CD4-positive, alpha-beta T cell treated with Interleukin-21 for 1 hour (primary cell): ENCODE data around the gene FBXO9.

Experiments
- DNase-seq: peaks from one replicate; pipeline ENCODE4 v3.0.0-alpha.2; 2020

FBXO9 gene

DNA sequence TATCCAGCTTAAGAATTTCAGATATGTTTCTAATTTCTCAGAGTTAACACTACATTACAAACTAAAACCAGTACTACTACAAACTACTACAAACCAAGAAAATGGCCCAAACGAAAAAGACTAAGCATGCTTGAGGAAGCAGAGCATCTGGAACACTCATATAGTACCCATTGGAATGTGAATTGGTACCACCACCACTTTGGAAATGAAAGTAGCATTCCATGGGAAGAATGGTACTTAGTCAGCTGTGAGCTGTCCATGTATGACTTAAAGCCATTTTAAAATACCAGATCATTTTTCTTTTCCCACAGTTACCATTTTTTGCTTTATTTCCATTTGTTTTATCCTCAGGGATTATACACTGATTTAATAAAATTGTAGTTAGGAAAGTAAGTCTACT, 30.5 kb downstream of the FBXO9 start:
- no peak for DNase-seq

DNA sequence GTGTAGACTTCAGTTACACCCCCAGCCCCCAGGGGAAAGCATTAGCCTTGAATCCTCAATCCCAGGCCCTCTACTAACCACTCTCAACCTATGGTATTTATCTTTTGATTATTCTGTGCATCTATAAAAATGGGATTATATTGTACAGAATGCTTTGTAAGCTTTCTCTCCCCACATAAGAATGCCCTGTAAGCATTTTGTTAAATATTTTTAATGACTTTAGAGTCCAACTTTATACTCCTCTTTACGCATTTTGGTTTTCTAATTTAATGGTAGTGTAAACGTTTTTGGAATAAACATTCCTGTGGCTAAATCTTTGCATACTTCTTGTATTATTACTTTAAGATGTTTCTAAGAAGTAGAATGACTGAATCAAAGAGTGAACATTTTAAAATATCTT, 35.4 kb downstream of the FBXO9 start:
- DNase-seq: no peak

DNA sequence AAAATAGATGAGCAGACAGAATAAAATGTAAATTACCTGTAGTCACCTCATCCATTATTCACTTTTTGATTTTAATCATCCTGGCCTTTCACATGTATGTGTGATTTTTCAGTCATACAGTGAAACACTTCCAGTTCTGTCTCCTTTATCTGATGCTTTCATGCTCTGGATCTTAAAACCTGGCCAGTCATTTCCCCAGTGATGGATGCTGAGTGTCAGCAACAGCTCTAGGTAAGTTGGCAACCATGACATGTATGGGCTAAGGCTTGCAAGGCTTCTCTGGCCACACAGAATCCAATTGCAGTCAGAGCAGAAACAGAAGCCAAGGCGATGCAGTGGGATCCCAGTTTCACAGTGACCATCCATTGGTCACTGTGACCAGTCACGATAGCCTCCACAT, 35.8 kb downstream of the FBXO9 start:
- DNase-seq: no peak

DNA sequence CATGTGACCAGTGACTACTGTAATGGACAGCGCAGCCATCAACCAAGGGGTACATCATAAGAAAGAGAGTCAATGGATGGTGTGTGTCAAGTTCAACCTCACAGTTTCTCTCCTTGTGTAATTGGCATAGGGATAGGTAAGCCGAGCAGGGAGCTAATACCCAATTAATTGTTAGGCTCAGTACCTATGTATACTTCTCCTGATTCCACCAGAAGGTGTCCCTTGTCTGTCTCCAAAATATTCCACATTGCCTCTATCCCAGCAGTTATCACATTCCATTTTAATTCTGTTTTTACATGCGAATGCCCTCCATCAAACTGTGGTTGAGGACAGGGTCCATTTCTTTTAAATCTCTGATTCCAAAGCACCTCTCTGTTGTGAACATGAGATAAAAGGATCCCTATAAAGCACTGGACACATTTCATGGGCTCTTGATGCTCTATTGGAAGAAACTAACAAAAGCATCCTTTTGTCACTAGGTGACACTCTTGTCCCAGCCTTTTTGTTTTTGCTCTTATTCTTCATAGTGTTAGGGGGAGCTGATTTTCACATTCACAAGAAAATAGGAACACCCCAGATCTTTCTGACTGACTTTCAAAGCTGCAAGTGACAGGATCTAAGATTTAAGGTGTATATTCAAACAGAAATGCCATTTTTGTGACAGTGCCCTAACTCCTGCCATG, 38.9 kb downstream of the FBXO9 start:
- DNase-seq: no peak

DNA sequence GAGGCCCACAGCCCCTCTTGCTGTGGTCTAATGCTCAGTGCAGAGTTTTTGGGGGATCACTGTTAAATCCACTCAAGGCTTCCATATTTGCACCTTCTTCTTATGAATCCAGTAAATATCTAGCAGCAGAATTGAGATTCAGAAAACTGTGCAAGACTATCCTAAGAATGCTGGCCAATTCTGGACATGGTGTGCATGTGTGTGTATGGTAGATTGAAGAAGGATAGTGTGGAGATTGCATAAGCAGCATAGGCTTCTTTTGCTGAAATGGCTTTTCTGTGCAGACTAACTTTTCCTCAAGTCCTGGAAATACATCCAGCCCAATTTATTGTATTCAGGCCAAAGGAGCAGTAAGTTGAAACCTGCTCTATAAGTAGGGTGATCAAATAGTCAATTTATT, 39.7 kb downstream of the FBXO9 start:
- DNase-seq: no peak

DNA sequence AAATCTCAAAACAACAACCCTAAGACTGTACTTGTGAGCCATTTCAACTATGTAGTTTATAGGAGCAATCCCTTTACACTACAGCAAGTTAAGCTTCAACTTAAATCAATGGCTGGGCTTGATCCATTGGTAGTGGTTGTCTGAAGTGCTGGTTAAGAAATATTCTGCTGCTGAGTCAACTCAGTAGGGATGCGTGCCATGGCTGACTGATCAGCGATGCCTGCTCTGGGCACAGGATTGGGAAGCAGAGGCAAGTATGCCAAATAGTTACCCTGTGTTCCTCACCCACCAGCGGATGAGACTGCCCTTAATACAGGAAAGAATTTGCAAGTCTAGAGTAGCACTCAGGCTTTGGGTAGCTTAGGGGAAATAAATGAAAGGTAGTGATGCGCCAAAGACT, 41.9 kb downstream of the FBXO9 start:
- DNase-seq: no peak

DNA sequence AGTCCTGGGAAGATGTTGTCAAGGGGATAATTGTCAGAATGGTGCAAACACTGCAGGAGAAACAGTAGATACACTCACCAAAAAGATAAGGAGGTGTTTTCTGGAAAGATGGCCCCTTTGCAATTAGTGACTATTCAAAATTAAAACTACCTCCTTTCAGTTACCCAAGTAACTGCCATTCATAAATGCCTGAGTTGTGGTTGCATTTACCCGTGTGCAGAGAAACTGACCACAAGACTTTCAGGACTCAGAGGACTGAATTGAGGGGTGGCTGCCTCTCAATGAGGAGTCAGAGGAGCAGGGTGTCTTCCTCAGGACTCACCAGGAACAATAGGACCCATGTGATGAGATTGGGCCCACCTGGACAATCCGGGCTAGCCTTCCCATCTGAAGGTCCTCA, 44.4 kb downstream of the FBXO9 start:
- no peak for DNase-seq

DNA sequence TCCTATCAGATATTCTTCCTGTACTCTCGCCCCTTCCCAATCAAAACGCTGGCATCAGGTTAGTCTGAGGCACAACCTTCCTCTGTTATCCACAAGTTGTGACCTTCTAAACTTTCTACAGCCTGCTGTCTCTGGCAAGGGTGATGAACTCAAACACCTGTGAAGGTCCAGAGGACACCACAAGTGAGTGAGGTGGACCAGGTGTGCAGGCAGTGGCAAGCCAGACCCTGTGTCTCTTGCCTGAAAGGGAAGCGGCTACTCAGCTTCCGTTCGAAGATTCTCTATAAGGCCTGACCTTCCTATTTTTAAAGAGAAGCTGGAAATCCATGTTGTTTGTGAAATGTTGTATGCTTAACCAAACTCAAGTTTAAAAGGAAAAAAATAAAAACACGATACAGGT, 46.7 kb downstream of the FBXO9 start:
- no peak for DNase-seq

DNA sequence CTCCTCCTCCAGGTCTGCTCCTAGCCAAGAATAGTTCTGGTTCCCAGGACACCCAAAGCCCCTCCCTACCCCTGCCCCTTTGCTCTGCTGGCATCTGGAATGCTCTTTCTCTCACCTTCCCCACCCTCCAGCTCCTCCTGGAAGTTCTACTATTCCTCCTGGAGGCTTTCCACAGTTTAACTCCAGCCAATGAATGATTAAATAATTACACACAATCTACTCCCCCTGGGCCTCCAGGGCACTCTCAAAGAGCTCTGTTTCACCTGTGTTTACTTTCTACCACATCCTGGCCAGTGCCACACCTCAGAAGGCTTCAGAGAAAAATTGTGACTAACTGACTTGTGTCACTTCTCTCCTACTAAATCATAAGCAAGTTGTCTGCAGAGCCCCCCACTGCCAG, 47.2 kb downstream of the FBXO9 start:
- no peak for DNase-seq

DNA sequence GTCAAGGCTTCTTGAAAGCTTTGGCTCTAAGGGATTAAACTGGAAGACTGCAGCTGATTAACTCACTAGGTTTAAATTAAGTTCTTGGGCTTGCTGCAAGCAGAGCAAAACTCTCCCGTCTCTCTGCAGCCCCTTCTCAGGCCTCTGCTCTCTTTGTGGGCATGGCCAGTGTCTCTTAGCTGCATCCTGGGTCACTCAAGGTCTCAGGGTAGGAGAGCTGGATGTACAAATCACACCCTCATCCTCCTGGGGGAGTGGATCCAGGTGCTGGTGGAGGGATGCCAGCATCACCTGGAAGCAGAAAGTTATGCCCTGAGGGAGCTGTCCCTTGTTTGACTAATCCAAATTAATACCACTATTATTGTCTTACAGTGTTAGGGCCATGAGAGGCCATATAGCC, 47.7 kb downstream of the FBXO9 start:
- no peak for DNase-seq

DNA sequence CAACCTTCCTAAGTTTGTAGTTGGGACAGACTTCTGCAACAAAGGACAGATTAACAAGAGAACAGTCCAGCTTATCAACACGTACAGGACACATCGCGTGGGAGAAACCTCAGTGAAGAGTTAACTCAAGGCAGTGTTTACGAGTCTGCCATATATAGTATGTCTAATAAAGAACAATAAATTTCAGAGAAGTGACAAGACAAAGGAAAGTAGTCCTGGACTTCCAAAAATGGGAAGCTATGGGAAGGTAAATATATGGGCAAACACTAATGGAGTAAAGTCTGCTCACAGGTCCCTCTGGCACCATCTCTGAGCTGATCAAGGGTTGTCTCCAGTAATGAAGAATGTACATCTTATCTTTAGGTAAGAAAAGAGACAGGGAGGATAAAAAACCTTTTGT, 48.5 kb downstream of the FBXO9 start:
- no peak for DNase-seq

DNA sequence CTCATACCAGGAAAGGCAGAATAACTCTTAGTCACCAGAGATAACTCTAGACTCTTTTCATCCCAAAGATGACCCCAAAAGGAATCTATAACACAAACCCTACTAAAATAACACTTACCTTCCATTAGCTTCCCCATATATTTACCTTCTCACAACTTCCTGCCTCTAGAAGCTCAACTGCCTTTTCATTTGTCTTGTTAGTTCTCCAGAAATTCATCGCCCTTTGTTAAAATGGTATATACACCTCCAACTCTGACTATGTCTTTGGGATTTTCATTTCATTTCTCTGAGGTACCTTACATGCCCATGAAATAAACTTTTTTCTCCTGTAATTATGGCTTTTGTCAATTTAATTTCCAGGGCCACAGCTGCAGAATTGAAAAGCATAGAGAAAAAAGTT, 49.9 kb downstream of the FBXO9 start:
- DNase-seq: no peak

DNA sequence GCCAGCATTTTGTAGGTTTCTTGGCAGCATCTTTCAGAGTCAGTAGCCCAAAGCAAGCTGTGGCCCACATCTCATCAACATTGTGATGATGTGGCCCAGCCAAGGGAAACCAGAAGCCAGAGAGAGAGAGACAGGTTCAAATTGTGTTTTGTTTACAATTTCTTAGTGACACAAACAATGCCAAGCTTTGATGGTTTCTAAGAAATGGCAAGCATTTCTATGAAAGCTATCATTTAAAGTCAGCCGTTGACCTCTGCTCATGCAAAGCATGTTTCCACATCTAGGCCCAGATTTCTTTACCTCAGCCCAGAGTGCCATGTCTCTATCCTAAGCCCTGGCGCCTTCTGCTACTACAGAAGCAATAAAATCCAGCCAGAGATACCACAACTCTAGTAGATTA, 50.5 kb downstream of the FBXO9 start:
- no peak for DNase-seq

DNA sequence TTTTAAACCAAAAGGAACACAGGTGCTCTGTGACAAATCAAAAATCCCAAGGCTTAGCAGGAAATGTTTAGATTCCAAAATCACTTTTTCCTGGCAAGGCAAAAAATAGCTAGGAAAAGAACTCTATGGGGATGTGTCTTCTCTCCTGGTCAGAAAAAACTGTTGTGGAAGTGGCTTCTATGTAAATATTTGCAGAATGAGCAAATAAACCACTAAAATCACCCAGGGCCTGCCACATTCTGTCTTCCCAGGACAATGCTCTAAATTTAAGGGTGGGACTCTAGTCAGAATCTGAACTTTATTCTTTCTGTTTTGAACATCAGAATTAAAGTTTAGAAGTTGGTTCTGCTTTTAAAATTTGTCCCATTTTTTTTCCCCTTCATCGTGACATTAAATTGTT, 54.1 kb downstream of the FBXO9 start:
- no peak for DNase-seq

DNA sequence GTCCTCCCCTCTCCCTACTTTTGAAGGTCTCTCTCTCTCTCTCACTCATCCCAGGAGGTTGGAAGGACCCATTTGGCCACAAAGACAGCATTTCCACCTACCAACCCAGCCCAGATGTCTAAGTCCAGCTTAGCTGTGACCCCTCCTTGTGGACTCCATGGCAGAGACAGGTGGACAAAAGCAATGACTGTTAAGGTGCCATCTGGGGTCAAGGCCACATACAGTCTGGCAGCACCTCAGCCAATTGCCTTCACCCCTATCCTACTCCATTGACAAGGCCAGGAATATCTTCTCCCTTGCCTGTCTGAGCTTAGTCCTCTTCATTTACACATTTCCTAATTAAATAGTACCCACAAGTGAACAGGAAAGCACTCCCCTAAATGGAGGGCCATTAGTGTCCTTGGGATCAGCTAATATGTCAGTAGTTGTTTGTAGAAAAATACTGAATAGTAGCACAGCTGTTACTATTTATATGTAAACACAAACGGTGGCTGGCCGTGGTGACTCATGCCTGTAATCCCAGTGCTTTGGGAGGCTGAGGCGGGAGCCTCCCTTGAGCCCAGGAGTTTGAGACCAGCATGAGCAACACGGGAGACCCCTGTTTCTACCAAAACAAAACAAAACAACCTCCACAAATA, 54.7 kb downstream of the FBXO9 start:
- no peak for DNase-seq

DNA sequence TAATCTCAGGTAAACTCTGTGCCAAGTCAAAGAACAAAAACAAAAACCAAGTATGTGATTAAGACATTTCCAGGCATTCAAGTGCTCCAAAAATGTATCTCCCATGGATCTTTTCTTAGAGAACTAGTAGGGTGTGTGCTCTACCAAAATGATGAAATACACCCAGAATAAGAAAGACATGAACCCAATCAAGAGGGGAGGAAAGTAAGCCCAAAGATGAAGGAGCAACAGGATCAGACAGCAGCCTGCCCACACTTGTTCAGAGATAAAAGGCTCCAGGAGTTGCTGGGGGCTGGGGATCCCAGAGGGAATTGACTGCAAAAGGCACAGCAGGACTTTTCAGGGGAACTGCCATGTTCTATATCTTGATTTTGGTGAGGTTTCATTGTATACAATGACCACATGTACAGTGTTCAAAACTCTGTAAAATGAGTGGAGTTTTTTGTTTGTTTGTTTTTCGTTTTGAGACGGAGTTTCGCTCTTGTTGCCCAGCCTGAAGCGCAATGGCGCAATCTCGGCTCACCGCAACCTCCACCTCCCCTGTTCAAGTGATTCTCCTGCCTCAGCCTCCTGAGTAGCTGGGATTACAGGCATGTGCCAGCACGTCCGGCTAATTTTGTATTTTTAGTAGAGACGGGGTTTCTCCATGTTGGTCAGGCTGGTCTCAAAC, 59.1 kb downstream of the FBXO9 start:
- no peak for DNase-seq

DNA sequence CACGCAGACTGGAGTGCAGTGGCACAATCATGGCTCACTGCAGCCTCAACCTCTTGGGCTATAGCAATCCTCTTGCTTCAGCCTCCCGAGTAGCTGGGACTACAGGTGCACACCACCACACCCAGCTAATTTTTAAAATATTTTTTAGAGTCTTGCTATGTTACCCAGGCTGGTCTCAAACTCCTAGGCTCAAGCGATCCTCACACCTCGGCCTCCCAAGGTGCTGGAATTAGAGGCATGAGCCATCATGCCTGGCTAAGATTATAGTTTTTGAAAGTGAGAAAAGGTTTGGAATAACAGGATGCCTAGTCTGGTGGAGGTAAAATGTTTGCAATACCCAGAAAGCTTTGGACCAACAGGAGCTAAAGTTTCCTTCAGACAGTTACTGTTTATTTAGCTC, 60.1 kb downstream of the FBXO9 start:
- no peak for DNase-seq

DNA sequence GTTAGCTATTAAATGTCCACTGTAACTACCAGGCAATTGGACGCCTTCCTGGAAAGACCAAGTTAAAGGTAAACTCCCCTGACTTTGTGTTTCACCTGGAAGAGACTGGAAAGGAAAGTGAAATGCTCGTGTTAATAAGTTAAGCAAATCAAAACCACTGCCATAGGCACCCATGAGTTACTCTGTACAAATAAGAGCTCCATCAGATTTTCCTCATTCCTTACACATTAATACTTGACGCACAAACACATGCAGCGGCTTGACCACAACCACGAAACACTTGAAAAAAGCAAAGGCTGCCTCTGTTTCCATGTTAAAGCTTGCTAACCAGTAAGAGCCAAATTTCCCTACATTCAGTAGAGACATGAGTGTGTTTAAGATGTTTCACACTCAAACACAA, 63.6 kb downstream of the FBXO9 start:
- DNase-seq: no peak

DNA sequence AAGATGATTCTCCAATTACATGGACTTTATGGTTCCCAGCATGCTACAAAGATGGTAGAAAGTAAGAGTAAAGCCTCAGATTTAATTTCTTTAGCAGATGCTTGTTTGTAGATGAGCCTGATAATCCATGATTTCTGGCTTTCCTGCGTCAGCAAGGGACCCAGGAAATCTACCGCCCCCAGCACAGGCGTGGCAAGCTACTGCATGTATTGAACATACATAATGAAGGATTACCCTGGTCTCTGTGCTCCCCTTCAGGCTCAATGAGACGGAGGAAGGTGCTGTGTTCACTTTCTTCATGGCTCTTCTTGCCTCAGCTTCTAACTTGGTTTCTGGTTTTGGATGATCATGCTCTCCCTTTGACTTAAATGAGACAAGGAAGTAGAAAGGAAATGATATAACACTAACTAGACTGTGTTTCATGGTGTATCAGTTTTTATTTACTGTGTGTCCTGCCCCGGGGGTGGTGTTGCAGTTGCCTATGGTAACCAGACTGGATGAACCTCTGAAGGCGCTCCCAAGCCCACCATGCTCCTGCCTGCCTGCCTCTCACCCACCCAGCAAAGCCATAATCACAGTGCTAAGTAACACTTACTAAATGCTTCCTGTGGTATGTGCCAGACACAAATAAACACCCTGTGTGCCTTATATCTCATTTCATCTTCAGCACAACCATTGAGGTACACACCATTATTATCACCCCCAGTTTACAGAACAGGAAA, 65.5 kb downstream of the FBXO9 start:
- DNase-seq: no peak

DNA sequence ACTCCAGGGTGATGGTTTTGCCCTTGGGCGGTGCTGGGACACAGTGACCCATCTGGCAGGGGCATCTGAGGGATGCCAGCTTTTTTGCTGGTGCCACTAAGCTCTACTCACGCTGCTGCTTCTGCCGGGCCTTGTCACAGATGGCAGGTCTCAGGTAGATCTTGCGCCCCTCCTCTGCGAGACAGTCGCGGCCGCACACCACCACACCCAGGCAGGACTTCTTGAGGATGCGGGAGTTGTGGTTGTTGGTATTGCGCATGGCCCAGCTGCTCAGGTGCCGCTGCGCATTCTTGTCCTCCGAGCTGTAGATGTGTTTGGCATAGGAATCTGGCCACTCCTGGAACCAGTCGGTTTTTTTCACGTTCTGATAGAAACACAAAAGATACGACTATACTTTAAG, 68.8 kb downstream of the FBXO9 start:
- DNase-seq: no peak

DNA sequence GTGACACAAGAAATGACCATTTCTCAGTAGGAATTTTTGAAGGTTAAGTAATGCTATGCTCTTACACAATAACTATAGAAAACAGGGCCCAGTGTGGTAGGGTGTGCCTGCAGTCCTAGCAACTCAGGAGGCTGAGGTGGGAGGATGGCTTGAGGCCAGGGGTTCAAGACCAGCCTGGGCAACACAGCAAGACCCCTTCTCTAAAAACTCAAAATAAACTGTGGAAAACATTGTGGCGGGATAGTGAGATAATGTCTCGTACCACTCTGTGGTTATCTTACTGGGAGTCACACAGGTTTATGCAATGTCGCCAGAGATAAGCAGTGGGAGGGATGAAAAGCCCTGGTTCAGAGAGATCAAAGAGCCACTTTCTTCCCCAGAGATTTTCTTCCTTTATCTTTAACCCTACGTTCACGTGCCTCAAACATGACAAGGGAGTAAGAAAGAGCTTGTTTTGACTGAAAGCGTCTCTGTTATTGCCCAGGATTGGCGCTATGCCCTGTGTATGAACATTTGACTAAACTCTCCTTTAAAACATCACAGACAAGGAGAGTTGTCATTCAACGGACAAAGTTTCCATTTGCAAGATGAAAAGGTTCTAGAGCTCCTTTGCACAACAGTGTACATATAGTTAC, 69.5 kb downstream of the FBXO9 start:
- no peak for DNase-seq

DNA sequence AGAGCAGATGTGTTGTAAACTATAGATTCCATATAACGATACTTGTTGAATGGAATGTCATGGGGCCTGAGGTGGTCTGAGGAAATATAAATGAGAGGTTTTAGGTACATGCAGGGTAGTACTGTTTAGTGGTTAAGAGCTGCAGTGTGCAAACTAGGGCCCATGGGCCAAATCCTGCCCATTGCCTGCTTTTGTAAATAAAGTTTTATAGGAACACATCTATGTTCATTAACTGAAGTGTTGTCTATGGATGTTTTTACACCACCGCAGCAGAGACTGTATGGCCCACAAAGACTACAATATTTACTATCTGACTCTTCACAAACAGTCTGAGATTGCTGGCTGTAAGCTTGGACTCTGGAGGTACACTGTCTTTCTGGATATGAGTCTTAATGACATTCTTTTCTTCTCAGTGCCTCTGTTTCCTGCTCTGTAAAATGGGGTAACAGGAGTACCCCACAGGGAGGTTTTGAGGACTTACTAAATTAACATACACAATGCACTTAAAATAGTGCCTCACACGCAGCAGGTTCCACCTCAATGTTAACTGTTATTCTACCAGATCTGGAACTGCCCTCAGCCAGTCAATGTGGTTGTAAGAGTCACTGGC, 70.9 kb downstream of the FBXO9 start:
- DNase-seq: no peak

DNA sequence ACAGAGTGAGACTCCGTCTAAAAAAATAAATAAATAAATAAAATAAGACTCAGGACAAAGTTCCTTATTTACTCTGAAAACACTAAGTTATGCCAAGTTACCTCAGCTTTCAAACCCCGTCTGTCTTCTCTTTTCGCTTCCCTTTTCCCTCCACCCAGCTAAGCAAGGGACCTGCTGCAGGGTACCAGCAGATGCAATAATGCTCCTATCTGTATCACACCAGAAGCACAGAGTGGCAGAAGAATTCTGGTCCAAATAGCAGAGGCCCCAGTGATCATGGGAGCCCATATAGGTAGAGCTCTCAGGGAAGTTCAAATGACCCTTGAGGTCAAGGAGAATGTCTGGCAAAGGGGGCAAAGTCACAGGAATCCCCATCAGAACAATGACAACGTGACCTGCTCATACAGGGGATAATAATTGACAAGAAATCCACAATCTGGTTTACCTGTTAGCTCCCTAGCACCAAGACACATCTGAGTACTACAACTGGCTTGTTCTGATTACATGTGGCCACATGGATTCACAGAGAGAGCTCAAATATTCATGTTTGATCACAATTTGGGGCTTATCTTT, 74.7 kb downstream of the FBXO9 start:
- no peak for DNase-seq
